Measurements from ENCODE around the gene SLC6A7.

- no peak for TF ChIP-seq CTCF (IDR thresholded peaks at IDR 0.05)
- TF ChIP-seq POLR2A (IDR thresholded peaks at IDR 0.05; ENCODE audit: low read depth) = no peak
- no peak for TF ChIP-seq EP300 (IDR thresholded peaks at IDR 0.05)
Measured at GRCh38 chr5:150181027-150181426, 8.8 kb upstream of the SLC6A7 start.
